ENCODE data around the gene FAAP20.

FAAP20 gene

GRCh38 chr1:2210084-2210653 lies 15.6 kb upstream of the FAAP20 start:
- DNase-seq (ENCODE audit: low read depth) = no peak

GRCh38 chr1:2209400-2210083 lies 15.0 kb upstream of the FAAP20 start:
- no peak for DNase-seq (ENCODE audit: low read depth)

- DNase-seq (ENCODE audit: low read depth) = no peak
Measured at GRCh38 chr1:2208309-2209239, 14.0 kb upstream of the FAAP20 start.

GRCh38 chr1:2206813-2207487 lies 12.4 kb upstream of the FAAP20 start:
- DNase-seq (ENCODE audit: low read depth) = no peak

GRCh38 chr1:2205191-2205952 lies 10.8 kb upstream of the FAAP20 start:
- peak; percentile 93 for DNase-seq (ENCODE audit: low read depth)

GRCh38 chr1:2204415-2205190 lies 10.0 kb upstream of the FAAP20 start:
- no peak for DNase-seq (ENCODE audit: low read depth)

- no peak for DNase-seq (ENCODE audit: low read depth)
Measured at GRCh38 chr1:2203671-2204414, 9.3 kb upstream of the FAAP20 start.

GRCh38 chr1:2202843-2203601 lies 8.4 kb upstream of the FAAP20 start:
- DNase-seq (ENCODE audit: low read depth) = no peak

- no peak for DNase-seq (ENCODE audit: low read depth)
Measured at GRCh38 chr1:2202008-2202575, 7.5 kb upstream of the FAAP20 start.

GRCh38 chr1:2201062-2201461 lies 6.5 kb upstream of the FAAP20 start:
- no peak for DNase-seq (ENCODE audit: low read depth)

GRCh38 chr1:2200308-2200943 lies 5.9 kb upstream of the FAAP20 start:
- no peak for DNase-seq (ENCODE audit: low read depth)

- DNase-seq (ENCODE audit: low read depth) = peak; percentile 76
Measured at GRCh38 chr1:2199042-2199810, 4.7 kb upstream of the FAAP20 start.

GRCh38 chr1:2198571-2198970 lies 4.0 kb upstream of the FAAP20 start:
- no peak for DNase-seq (ENCODE audit: low read depth)

- DNase-seq (ENCODE audit: low read depth) = no peak
Measured at GRCh38 chr1:2197707-2198165, 3.2 kb upstream of the FAAP20 start.

- no peak for DNase-seq (ENCODE audit: low read depth)
Measured at GRCh38 chr1:2196901-2197638, 2.5 kb upstream of the FAAP20 start.

GRCh38 chr1:2195785-2196184 lies 1.2 kb upstream of the FAAP20 start:
- no peak for DNase-seq (ENCODE audit: low read depth)

Data from stimulated activated CD4-positive, alpha-beta T cell treated with anti-CD3 and anti-CD28 coated beads, Interleukin-2, amount 100 ng/mL, for 4 hours (primary cell).